NCI-H1694 treated with DMSO at 0.1 percent for 48 hours (cell line): Measurements from ENCODE around the gene A2M.

Experiments
- DNase-seq: peaks from one replicate; lab custom pipeline; 2025; lab: John Stamatoyannopoulos, UW

Gene A2M

DNA sequence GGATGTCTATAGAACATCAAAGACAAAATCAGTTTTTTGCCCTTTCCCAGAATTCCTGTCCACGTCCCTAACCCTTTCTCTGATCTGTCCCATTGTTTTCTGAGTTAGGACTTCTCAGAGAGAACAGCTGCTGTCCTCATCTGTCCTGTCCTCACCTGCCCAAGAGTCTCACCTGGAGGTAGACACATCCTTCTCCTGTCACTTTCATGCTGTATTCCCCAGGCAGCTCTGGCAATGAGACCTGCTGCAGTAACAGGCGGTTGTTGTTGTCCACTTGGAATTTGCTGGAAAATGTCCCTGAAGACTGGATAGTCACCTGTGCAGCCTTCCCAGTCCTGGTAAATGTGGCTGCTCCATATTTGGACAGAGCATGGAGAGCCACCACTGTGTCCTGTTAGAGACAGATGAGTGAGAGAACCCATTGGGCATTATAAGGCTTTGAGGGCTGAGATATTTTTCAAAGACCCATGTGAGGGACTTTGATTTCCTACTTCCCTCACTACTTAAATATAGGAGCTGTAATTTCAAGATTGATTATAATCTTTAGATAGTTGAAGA lies 43.2 kb downstream of the A2M start:
- DNase-seq = no peak

DNA sequence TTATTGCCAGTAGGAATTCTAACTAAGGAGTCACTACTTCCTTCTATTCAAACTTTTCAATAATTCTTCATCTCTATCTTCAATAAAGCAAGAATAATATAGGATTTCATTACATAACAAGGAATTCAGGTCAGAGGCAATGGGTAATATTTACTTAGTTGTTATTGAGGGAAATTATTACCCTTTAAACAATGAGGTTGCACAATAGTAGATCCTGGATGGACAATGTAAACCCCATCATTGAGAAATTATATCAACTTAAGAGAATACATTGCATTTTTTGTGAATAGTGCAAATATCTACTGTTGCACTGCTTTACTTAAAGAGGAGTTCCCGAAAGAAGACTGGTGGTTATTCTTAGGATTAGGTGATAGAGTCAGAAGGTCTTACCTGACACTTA lies 43.8 kb downstream of the A2M start:
- DNase-seq = no peak

DNA sequence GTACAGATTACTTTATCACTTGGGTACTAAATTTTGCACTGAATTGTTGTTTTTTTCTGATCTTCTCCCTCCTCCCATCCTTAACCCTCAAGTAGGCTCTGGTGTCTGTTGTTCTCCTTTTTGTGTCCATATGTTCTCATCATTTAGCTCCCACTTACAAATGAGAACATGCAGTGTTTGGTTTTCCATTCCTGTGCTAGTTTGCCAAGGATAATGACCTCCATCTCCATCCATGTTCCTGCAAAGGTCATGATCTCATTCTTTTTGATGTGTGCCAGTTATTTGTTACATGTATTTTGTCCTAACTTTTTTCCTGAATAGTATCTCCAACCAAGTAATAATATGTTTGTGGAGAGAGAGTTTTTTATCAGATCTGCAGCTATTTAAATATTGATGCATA lies 44.2 kb downstream of the A2M start:
- no peak for DNase-seq

DNA sequence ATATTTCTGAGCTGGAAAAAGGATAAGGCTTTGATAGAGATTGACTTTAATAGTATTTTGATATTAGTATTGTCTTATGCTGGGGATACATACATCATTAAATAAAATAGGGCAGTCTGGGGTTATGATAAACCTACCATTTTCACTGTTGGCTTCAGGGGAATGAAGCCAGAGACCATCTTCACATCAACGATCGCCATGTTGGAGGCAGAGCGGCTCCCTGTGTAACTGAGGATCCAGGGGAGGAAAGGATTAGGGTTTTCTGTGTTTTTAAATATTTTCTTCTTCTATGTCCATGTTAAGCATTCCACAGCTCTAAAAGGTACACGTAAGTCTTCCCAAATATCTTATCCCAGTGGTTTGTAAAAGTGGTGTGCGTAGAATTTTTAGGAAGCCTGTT lies 45.4 kb downstream of the A2M start:
- DNase-seq = no peak

GRCh38 chr12:9068600-9068999 lies 47.1 kb downstream of the A2M start:
- DNase-seq = no peak

DNA sequence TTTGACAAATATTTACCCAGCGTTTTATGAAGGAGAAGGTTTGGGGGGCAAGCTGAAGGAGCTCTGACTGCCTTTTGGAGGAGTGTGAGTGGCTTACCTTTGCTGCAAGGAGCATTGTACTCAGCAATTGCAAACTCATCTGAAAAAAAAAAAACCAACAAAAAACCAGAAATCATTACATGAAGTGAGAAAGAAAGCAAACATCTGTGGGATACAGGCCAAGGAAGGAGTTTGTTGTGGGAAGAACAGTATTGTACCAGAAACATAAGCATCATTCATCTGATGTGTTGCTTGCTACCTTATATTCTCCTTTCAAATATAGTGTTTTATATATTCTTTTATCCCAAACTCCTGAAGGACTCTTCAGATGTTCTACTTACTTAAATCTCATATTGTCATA lies 47.6 kb downstream of the A2M start:
- DNase-seq = no peak

DNA sequence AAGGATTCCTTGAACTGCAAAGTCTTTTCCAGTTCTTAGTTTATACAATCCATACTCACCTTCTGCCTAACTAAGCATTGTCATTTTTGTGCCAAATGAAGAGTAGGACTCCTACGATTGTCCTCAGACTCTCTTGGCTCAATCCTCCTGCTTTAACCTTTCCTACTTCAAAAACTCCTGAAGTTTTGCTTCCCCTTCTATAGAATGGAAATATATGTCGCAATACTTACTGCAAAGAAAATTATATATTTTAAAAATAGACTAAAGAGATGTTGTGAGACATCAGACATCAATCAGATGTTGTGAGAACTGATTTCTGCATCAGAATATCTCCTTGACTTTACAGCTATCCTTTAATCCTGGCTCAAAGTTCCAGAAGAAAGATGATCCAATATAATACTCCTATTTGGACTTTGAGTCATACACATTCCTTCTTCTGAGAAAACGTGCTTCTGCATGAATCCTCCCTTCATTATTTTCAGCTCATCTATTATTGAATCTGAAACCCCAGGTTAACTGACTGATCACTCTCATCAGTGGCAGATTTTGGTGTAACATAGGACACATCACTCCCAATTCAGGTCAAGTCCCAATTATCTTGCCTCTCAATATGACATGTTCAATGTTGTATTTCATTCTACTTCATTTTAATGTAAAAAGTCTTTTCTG lies 48.8 kb downstream of the A2M start:
- DNase-seq = no peak

DNA sequence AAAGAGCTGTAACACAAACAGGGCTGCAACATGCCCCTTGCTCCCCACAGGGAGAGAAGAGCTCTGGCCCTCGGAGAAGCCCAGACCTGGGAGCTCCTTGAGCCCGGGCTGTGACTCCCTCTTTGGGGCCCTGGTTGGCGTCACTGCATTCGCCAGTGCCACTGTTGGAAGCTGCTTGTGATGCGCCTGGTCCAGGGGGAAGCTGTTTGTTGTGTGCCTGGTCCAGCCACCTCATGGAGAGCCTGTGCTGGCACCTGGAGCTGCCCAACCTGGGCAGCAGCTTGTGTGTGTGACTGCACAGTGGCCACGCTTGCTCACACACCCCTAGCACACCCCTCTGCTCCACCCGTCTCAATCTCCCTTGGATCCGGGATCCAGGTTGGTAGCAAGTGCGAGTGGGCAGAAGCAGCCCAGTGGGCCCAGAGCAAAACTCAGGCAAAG lies 49.5 kb downstream of the A2M start:
- DNase-seq = no peak

DNA sequence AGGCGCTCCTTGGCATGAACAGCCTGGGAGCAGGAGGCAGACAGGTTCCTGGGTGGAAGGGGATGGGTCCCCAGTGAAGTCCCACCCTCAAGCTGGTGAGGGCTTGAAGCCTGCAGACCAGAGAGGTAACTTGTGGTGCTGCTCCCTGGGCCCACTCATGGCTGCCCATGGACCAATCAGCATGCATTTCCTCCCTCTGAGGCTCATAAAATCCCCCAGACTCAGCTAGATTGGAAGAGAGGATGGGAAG lies 50.2 kb downstream of the A2M start:
- no peak for DNase-seq

GRCh38 chr12:9064815-9065606 lies 50.7 kb downstream of the A2M start:
- DNase-seq = no peak

GRCh38 chr12:9064201-9064814 lies 51.4 kb downstream of the A2M start:
- no peak for DNase-seq

- DNase-seq = no peak
These were observed 63.1 kb downstream of the A2M start for GRCh38 chr12:9052610-9053009.

DNA sequence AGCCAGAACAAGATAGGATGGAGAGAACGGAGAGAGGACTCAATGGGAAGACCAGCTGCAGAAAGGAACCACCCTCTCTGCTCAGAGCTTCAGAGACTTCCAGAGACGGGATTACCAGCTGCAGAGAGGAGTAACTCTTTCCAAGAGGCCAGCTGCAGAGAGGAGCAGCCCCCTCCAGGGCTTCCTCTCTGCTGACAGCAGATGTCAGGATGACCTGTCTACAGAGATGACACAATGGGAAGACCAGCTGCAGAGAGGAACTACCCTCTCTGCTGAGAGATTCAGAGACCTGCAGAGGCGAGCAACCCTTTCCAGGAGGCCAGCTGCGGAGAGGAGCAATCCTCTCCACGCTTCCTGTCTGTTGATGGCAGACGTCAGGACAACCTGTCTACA lies 64.6 kb downstream of the A2M start:
- no peak for DNase-seq

DNA sequence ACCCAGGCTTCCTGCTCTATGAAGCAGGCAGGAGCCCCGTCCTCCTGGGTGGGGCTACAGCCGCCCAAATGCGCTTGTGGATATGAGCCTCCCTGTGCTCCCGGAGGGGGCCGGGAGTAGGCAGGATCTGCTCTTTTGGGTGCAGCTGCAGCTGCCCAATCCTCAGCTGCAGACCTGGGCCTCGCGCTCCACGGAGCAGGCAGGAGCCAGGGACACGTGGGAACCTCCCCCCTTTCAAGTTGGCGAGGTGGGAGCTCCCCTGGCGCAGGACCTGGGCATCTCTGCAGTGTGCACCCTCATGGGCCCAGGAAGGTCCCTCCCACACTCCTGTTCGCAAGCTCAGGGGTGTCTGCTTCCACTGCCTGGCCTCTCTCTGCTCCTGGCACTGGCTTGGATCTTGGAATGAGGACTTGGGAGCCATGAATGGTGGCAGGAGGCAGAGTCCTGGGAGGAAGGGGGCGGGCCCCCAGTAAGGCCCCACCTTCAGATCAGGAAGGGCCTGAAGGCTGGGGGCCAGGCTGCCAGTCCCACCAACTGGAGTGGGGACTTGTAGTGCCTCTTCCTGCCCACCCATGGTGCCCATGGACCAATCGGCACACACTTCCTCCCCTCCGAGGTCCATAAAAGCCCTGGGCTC lies 65.1 kb downstream of the A2M start:
- DNase-seq = no peak

GRCh38 chr12:9049520-9050133 lies 66.1 kb downstream of the A2M start:
- no peak for DNase-seq

GRCh38 chr12:9048930-9049329 lies 66.8 kb downstream of the A2M start:
- DNase-seq = no peak

DNA sequence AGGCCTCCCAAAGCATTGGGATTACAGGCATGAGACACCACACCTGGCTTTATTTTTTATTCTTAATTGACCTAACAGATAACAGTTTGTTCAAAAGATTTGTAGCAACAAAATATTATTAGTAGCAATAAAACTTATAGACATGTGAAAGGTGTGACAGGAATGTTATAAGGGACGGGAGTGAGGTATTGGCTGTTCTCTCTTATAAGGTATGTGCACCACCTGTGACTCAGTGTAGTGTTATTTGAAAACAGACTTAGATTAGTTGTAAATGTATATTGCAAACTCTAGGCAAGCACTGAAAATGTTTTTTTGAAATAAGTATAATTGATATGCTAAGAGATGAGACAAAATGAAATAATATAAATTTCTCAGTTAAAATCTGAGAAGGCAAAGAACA lies 68.6 kb downstream of the A2M start:
- DNase-seq = no peak

- DNase-seq = no peak
These were observed 72.0 kb downstream of the A2M start for GRCh38 chr12:9043766-9044165.

GRCh38 chr12:9041321-9041720 lies 74.4 kb downstream of the A2M start:
- no peak for DNase-seq

DNA sequence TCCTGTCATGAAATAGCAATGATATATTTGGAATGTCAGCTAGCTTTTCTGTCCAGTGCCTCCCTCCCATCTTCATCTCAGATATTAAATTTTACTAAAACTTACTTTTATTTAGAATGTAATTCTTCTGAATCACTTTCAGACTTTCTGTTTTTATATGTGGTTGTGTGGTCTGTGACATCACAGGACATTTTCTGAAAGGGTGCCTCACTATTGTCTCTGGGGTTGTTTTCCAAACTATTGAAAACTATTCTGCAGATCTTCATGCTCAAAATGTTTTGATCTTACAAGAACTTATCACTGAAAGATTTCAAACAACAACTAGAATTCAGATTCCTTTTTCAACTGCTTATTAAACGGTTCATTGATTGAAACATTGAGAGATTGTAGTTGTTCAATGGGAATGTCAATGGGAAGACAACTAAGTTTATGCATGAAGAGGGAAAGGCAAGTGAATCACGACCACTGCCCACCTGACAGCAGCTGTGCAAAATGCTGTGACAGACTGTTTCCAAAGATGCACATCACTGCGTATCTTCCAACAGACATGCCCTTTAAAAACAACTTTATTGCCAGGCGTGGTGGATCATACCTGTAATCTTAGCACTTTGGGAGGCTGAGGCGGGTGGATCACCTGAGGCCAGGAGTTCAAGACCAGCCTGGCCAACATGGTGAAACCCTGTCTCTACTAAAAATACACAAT lies 75.1 kb downstream of the A2M start:
- no peak for DNase-seq

DNA sequence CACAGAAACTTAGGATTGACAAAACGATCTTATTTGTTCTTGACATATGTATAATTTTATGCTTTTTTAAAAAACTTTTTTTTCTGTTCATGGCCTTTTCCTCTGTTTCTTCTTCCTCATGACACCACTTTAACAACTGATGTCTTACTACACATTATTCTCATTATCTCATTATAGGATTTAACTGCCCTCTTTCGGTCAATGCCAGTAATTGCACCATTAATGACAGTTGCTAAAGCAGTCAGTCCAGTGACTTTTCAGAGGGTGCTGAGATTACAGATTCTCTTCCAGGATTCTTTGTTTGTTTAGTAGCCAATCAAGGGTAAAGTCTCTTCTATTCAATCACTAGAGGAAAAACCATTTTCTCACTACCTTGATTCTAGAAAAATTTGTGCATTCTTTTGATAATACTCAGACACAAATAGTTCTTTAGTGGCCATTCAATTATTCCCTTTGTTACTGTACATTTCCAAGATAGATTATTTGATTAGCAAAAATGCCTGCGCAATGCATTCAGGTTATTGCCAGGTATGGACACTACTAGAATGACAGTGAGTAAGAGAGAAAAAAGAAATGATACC lies 76.2 kb downstream of the A2M start:
- DNase-seq = peak; percentile 50
